Measurements from ENCODE around the gene GNG10.

GNG10 gene

DNA sequence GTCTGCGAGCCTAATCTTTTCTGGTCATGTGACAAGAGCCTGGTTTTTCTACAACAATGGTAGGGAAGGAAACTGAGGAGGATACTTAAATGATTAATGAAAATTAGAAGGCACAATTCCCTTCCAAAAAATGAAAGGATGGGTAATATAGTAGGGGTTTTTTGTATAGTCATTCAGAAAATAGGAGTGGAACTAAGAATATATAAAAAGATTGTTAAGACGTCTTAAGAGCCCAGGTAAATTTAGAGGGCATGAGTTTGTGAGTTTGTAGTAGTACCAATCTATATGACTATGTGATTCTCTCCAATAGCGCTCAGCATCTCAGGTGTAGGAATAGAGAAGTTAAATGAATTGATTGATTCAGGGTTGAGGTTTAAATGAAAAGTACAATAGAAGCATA is 50.1 kb downstream of the GNG10 start:
- no peak overlapping the region for H3K56ac ChIP-seq (ENCODE audit: low read length)
- no peaks in the 10 kb centered on the region for H3K79me2 ChIP-seq (ENCODE audit: control insufficient read depth, insufficient read depth, low read length)
- H3K4me2 ChIP-seq (ENCODE audit: low read length) = no peak overlapping the region
- H3K4me3 ChIP-seq (ENCODE audit: low read length) = no peak overlapping the region
- H4K5ac ChIP-seq (ENCODE audit: low read length) = no peak overlapping the region
- H2BK15ac ChIP-seq (replicated peaks; ENCODE audit: low read depth) = no peak overlapping the region
- no peak for DNase-seq
- no peaks in the 10 kb centered on the region for H3K79me1 ChIP-seq (ENCODE audit: low read length)
- H4K8ac ChIP-seq (ENCODE audit: low read depth, low read length) = no peak overlapping the region
- no peak overlapping the region for H2BK120ac ChIP-seq (ENCODE audit: low read depth, low read length)
- no peak overlapping the region for H3K4ac ChIP-seq (ENCODE audit: low read depth, low read length)
- no peaks in the 10 kb centered on the region for H3K27me3 ChIP-seq (ENCODE audit: insufficient read depth, low read length, poor library complexity)
- H3K27ac ChIP-seq (ENCODE audit: low read depth, low read length) = no peak overlapping the region
- H3K23ac ChIP-seq (ENCODE audit: low read length) = no peak overlapping the region
- no peak overlapping the region for H2BK5ac ChIP-seq (ENCODE audit: low read length)
- H3K18ac ChIP-seq (ENCODE audit: low read length) = no peak overlapping the region
- no CpG with 5 or more reads among the region's 3 CpGs for WGBS (ENCODE audit: extremely low coverage, insufficient coverage, low lambda C conversion rate)
- H3K4me1 ChIP-seq (ENCODE audit: control insufficient read depth, low read depth, low read length) = no peaks in the 10 kb centered on the region
- H2AK5ac ChIP-seq (ENCODE audit: low read length) = no peak overlapping the region
- H3K36me3 ChIP-seq (ENCODE audit: control insufficient read depth, insufficient read depth, low read length) = no peaks in the 10 kb centered on the region
- H3K9ac ChIP-seq (ENCODE audit: low read length) = no peak overlapping the region

DNA sequence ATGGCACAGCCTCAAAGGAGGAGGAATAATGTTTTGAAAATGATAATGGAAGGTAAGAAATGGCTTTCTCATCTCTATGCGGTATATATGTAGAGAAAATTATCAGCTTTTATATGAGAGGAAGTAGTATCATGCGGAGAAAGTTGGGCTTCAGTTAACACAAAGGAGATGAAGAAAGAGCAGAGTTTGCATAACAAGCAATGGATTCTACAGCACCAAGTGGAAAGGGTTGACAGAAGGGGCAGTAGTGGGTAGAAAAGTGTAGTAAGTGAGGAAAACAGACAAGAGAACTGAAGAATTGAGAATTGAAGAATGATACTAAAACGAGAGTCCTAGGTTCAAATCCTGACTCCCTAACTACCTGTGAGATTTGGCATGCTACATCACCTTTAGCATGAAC is 51.0 kb downstream of the GNG10 start:
- H3K4me2 ChIP-seq (ENCODE audit: low read length) = no peak overlapping the region
- H2BK15ac ChIP-seq (replicated peaks; ENCODE audit: low read depth) = no peak overlapping the region
- H3K4me3 ChIP-seq (ENCODE audit: low read length) = no peak overlapping the region
- H3K23ac ChIP-seq (ENCODE audit: low read length) = no peak overlapping the region
- H3K4ac ChIP-seq (ENCODE audit: low read depth, low read length) = no peak overlapping the region
- no peak overlapping the region for H3K27ac ChIP-seq (ENCODE audit: low read depth, low read length)
- no peak overlapping the region for H2BK5ac ChIP-seq (ENCODE audit: low read length)
- H3K56ac ChIP-seq (ENCODE audit: low read length) = no peak overlapping the region
- no peaks in the 10 kb centered on the region for H3K27me3 ChIP-seq (ENCODE audit: insufficient read depth, low read length, poor library complexity)
- no peak overlapping the region for H2AK5ac ChIP-seq (ENCODE audit: low read length)
- no peak overlapping the region for H3K9ac ChIP-seq (ENCODE audit: low read length)
- DNase-seq = peak; percentile 6
- no peak overlapping the region for H4K8ac ChIP-seq (ENCODE audit: low read depth, low read length)
- H3K4me1 ChIP-seq (ENCODE audit: control insufficient read depth, low read depth, low read length) = no peaks in the 10 kb centered on the region
- WGBS (ENCODE audit: extremely low coverage, insufficient coverage, low lambda C conversion rate) = no CpG with 5 or more reads among the region's 3 CpGs
- no peak overlapping the region for H3K18ac ChIP-seq (ENCODE audit: low read length)
- H4K5ac ChIP-seq (ENCODE audit: low read length) = no peak overlapping the region
- no peaks in the 10 kb centered on the region for H3K79me2 ChIP-seq (ENCODE audit: control insufficient read depth, insufficient read depth, low read length)
- no peak overlapping the region for H2BK120ac ChIP-seq (ENCODE audit: low read depth, low read length)
- H3K79me1 ChIP-seq (ENCODE audit: low read length) = no peaks in the 10 kb centered on the region
- no peaks in the 10 kb centered on the region for H3K36me3 ChIP-seq (ENCODE audit: control insufficient read depth, insufficient read depth, low read length)

DNA sequence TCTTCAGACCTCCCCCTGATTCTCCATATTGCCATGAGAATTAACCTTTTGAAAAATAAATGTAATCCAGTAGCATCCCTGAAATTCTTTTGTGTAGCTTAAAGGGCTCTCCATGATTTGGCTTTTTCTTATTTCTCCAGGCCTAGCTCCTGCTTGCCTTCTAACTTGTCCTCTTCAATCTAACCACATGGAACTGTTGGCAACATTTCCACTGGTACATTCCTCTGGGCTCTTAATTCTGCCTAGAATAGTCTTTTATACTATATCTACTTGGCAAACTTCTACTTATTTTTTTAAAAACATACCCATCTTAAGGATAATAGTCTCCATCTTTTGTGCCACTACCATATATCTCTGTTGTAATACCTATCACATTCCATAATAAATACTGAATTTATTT is 54.1 kb downstream of the GNG10 start:
- no peak overlapping the region for H2BK5ac ChIP-seq (ENCODE audit: low read length)
- H2BK120ac ChIP-seq (ENCODE audit: low read depth, low read length) = no peak overlapping the region
- H3K4me1 ChIP-seq (ENCODE audit: control insufficient read depth, low read depth, low read length) = no peaks in the 10 kb centered on the region
- H3K56ac ChIP-seq (ENCODE audit: low read length) = no peak overlapping the region
- no peak overlapping the region for H2BK15ac ChIP-seq (replicated peaks; ENCODE audit: low read depth)
- H2AK5ac ChIP-seq (ENCODE audit: low read length) = no peak overlapping the region
- no peak for DNase-seq
- no peak overlapping the region for H4K8ac ChIP-seq (ENCODE audit: low read depth, low read length)
- H3K27ac ChIP-seq (ENCODE audit: low read depth, low read length) = no peak overlapping the region
- H4K5ac ChIP-seq (ENCODE audit: low read length) = no peak overlapping the region
- H3K79me1 ChIP-seq (ENCODE audit: low read length) = no peaks in the 10 kb centered on the region
- no peak overlapping the region for H3K4me2 ChIP-seq (ENCODE audit: low read length)
- no peak overlapping the region for H3K23ac ChIP-seq (ENCODE audit: low read length)
- H3K18ac ChIP-seq (ENCODE audit: low read length) = no peak overlapping the region
- H3K79me2 ChIP-seq (ENCODE audit: control insufficient read depth, insufficient read depth, low read length) = no peaks in the 10 kb centered on the region
- no peaks in the 10 kb centered on the region for H3K27me3 ChIP-seq (ENCODE audit: insufficient read depth, low read length, poor library complexity)
- H3K4ac ChIP-seq (ENCODE audit: low read depth, low read length) = no peak overlapping the region
- H3K36me3 ChIP-seq (ENCODE audit: control insufficient read depth, insufficient read depth, low read length) = no peaks in the 10 kb centered on the region
- no peak overlapping the region for H3K4me3 ChIP-seq (ENCODE audit: low read length)
- H3K9ac ChIP-seq (ENCODE audit: low read length) = no peak overlapping the region

DNA sequence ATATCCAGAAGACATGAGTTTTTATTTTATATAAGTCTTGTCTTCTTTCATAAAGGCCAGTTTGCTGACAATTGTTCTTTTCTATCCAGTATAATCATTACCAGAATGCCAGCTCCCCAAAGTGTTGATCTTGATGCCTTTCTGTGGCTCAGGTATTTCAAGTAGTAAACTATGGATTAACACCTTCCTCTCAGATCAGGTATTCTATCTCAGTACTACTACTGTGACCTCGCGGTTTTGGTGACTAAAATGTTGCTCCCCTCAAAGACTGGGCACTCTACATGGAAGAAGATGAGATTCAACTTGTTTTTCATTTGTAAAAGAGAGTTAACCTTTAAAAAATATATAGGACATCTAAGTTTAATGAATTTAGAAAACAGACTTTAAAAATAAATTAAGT is 58.1 kb downstream of the GNG10 start:
- Histone ChIP-seq H2AK5ac (ENCODE audit: low read length) (no peak overlapping the region), H3K9ac (ENCODE audit: low read length) (no peak overlapping the region), H3K36me3 (ENCODE audit: control insufficient read depth, insufficient read depth, low read length) (no peaks in the 10 kb centered on the region), H3K4me1 (ENCODE audit: control insufficient read depth, low read depth, low read length) (no peaks in the 10 kb centered on the region), H3K4me2 (ENCODE audit: low read length) (no peak overlapping the region), H3K79me2 (ENCODE audit: control insufficient read depth, insufficient read depth, low read length) (no peaks in the 10 kb centered on the region), H2BK5ac (ENCODE audit: low read length) (no peak overlapping the region), H3K56ac (ENCODE audit: low read length) (no peak overlapping the region), H3K27ac (ENCODE audit: low read depth, low read length) (no peak overlapping the region), H4K5ac (ENCODE audit: low read length) (no peak overlapping the region), H2BK120ac (ENCODE audit: low read depth, low read length) (no peak overlapping the region), H3K4me3 (ENCODE audit: low read length) (no peak overlapping the region), H3K79me1 (ENCODE audit: low read length) (no peaks in the 10 kb centered on the region), H3K4ac (ENCODE audit: low read depth, low read length) (no peak overlapping the region), H3K27me3 (ENCODE audit: insufficient read depth, low read length, poor library complexity) (no peaks in the 10 kb centered on the region), H3K18ac (ENCODE audit: low read length) (no peak overlapping the region), H3K23ac (ENCODE audit: low read length) (no peak overlapping the region), H2BK15ac (replicated peaks; ENCODE audit: low read depth) (no peak overlapping the region), H4K8ac (ENCODE audit: low read depth, low read length) (no peak overlapping the region)
- peak; percentile 7 for DNase-seq
- WGBS (ENCODE audit: extremely low coverage, insufficient coverage, low lambda C conversion rate) = no CpG with 5 or more reads among the region's 2 CpGs
